ENCODE results near the gene KCNK7.
"Not testable (repeated sequence)": the region's sequence is repeated elsewhere in the genome, so short reads cannot be mapped to it uniquely, and the experiment has no call there.

KCNK7 gene

GRCh38 chr11:65595543-65596281 lies at the start of gene KCNK7:
Gene KCNK7 (minus strand): TSS chr11:65595800. CDS start chr11:65595772, 28 bp downstream.
- no peak for DNase-seq

DNA sequence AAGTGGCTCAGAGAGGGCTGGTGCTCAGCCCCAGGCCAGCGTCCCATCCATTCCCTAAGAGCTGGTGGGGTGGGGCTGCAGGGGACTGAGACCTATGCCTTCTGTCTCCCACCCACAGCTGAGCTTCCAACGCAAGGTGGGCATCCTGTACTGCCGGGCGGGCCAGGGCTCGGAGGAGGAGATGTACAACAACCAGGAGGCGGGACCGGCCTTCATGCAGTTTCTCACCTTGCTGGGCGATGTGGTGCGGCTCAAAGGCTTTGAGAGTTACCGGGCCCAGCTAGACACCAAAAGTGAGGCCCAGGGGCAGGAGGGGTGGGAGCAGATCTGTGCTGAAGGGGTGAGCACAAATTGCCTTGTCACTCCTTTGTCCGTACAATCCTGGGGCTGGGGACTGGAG lies 49.2 kb upstream of the KCNK7 start:
- no peak for DNase-seq

GRCh38 chr11:65643971-65644370 lies 48.4 kb upstream of the KCNK7 start:
- DNase-seq: no peak

DNA sequence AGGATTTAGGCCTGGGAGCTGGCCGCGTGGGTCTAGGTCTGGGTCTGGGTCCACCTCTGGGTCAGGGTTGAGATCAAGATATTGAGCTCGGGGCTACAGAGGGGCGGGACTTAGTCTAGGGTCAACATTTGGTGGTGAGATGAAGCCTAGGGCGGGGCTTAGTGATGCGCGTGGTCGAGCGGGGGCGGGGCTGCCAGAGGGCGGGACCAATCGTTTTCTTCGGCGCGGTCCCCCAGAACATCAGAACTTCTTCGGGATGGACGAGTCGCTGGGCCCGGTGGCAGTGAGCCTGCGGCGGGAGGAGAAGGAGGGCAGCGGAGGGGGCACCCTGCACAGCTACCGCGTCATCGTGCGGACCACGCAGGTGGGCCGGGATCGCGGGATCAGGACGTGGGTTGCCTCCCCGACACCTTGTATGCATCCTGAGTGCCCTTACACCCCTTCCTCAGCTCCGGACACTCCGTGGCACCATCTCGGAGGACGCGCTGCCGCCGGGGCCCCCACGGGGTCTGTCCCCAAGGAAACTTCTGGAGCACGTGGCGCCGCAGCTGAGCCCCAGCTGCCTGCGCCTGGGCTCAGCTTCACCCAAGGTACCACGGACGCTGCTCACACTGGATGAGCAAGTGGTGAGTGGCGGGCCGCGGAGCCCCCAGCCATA lies 46.5 kb upstream of the KCNK7 start:
- DNase-seq: peak; percentile 58

DNA sequence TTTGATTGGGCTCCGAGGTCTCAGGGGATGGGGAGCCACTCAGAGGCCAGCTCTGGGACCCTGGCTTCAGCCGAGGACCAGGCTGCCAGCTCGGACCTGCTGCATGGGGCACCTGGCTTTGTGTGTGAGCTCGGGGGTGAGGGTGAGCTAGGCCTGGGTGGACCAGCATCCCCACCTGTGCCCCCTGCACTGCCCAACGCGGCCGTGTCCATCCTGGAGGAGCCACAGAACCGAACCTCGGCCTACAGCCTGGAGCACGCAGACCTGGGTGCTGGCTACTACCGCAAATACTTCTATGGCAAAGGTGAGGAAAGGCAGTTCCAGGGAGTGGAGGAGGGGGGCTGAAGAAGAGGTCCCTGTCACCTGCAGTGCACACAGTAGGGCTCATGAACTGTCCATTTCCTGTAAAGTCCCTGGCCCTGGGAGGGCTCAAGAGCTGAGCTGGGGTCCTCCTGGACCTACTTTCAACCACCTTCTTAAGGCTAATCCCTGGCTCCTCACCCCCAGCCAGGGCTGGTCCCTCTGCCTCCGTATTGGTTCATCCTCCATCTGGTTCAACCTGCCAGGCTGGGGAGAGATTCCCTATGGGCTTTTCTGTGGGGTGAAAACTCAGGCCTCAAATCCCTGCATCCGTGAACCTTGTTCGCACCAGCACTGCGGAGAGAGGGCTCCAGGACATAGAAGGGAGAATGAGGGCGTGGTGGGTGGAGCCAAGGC lies 45.9 kb upstream of the KCNK7 start:
- DNase-seq: no peak

DNA sequence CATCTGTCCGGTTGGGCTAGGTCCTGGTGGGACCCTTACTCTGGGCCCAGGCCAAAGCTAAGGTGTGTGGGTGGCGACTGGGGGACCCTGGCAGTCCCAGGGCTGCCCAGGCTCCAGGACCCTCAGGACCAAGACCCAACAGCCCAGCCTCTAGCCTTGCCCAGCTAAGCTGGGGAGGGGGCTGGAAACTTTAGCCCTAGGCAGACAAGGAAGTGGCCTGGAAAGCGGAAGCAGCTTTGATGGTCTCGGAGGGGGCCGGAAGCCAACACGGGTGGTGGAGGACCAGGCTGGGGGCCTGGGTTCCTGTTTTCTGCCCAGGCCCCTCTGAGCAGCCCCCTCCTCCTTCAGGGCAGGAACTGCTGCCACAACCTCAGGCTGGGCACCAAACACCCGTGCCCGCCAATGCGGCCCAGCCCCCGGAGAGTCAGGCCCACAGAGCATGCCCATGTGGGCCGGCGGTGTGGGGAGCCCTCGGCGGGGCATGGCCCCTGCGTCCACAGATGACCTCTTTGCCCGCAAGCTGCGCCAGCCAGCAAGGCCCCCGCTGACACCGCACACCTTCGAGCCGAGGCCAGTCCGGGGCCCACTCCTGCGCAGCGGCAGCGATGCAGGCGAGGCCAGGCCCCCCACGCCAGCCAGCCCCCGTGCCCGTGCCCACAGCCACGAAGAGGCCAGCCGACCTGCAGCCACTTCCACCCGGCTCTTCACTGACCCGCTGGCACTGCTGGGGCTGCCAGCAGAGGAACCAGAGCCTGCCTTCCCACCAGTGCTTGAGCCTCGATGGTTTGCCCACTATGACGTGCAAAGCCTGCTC lies 45.1 kb upstream of the KCNK7 start:
- DNase-seq: no peak

- DNase-seq: no peak
These were observed 44.3 kb upstream of the KCNK7 start for GRCh38 chr11:65639623-65640482.

DNA sequence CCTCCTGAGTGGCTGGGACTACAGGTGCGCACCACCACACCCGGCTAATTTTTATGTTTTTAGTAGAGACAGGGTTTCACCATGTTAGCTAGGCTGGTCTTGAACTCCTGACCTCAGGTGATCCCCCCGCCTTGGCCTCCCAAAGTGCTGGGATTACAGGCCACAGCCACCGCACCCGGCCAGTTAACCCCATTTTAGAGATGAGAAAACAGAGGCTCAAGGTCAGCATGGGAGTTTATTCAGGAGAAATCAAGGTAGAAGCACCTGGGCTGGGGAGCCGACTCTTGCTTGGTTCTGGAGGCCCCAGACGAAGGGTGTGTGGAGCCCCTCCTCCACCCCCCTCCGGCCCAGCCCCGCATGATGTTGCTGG lies 43.6 kb upstream of the KCNK7 start:
- not testable (repeated sequence) for DNase-seq

GRCh38 chr11:65637794-65638419 lies 42.3 kb upstream of the KCNK7 start, which contains the start of gene SIPA1:
Gene SIPA1 (plus strand): TSS chr11:65638101. CDS start chr11:65640922, 2,821 bp downstream.
- DNase-seq: peak; percentile 92

- DNase-seq: no peak
These were observed 41.5 kb upstream of the KCNK7 start for GRCh38 chr11:65637032-65637557.

DNA sequence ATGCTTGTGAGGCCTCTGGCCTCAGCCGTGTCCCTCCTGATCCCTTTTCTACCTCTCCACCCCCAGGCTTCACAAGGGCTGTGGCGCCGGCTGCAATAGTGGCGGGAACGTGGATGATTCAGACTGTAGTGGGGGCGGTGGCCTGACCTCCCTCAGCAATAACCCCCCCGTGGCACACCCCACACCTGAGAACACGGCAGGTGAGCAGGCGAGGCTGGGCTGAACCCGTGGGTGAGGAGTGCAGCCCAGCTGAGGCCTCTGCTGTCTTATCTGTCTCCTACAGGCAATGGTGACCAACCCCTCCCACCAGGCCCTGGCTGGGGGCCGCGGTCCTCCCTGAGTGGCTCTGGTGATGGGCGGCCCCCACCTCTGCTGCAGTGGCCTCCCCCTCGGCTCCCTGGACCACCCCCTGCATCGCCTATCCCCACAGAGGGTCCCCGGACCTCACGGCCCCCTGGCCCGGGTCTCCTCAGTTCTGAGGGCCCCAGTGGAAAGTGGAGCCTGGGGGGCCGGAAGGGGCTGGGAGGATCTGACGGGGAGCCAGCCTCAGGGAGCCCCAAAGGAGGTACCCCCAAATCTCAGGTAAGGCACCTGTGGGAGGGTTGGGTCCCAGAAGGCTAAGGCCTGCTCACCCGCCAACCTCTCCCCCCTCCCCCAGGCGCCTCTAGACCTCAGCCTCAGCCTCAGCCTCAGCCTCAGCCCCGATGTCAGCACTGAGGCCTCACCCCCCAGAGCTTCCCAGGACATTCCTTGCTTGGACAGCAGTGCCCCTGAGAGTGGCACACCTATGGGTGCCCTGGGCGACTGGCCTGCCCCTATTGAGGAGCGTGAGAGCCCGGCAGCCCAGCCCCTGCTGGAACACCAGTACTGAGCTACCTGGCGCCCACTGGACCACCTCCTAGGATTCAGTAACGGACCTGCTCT lies 40.8 kb upstream of the KCNK7 start:
- DNase-seq: no peak

- DNase-seq: no peak
These were observed 39.5 kb upstream of the KCNK7 start for GRCh38 chr11:65634905-65635731.

DNA sequence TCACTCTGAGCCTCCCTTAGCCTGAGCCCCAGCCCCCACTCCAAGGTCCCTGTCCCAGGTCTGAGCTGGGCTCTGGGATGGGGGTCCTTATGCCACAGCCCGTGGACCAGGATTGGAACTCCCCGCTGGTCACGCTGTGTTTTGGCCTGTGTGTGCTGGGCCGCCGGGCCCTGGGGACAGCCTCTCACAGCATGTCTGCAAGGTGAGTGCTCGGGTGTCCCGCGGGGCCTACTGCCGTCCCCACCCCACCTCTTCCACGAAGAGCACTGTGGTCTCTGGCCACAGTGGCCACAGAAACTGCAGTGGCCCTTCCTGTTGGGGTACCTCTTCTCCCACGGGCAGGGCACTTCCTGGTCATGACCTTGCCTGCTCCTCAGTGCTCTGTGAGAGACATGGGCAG lies 38.8 kb upstream of the KCNK7 start:
- DNase-seq: no peak

- DNase-seq: no peak
These were observed 38.5 kb upstream of the KCNK7 start for GRCh38 chr11:65634109-65634436.

DNA sequence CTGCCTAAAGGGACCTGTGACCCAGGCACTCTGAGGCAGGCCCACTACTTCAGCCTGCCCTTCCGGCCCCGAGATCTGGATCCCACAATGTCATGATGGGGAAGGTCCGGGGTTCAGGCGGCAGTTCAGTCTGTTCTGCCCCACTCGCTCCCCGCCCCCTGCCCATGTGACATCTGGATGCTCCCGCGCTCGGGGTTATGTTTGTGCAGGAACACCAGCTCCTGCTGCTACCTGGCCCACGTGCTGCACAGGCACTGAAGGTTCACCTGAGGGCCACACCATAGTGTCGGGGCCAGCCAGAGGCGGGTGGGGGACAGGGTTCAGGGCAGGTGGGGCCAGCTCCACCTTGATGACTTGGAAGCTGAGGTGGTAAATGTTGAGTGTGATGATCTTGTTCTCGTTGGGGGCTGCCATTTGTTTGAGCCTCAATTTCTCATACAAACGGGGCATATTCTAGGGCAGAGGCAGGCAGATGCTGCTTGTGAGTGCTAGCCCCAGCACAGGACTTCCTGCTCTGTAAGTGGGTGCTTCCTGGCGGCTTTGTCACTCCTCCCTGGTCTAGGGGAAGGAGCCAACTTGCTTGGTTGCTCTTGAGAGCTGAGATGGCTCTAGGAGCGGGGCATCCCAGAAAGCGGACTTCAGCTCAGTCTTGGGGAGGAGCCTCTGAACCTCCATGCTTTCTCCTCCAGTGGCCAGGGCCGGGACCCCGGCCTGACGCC lies 37.9 kb upstream of the KCNK7 start:
- DNase-seq: no peak

GRCh38 chr11:65630215-65630614 lies 34.6 kb upstream of the KCNK7 start:
- DNase-seq: no peak

DNA sequence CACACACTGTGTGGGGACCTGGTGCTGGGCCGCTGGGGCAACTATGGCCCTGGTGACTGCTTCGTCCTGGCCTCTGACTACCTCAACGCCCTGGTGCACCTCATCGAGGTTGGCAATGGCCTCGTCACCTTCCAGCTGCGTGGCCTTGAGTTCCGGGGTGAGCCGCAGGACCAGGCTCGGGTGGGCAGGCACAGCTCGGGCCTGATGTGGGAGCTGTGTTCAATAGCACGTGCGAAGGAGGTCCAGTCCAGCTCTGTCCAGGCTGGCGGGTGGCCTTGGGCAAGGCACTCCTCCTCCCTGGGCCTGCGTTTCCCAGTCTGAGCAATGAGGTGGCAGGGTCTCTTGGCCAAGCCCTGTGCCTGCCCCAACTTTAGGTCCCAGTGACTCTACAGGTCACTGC lies 34.0 kb upstream of the KCNK7 start:
- no peak for DNase-seq

GRCh38 chr11:65627202-65627601 lies 31.6 kb upstream of the KCNK7 start:
- no peak for DNase-seq
